Measurements from ENCODE around the gene PAPPA. TPM values are rescaled to one million over a fixed set of nuclear protein-coding genes. Genes with fewer than 3 reads are reported as not detected.

PAPPA gene
- total RNA-seq, 1 experiment from 2014 or later = 0.05 TPM

- no peak overlapping the region for H3K27ac ChIP-seq (ENCODE audit: low read depth, low read length)
- no peak for ATAC-seq
Measured at GRCh38 chr9:116147821-116148220, 5.8 kb upstream of the PAPPA start.

More at GRCh38 chr9:116147821-116148220, 5.8 kb upstream of the PAPPA start:
- Histone ChIP-seq H3K9me3 (ENCODE audit: control insufficient read depth in 1 of 2, insufficient read depth in 1 of 2, low read depth in 1 of 2, low read length in 2 of 2) (no peaks in the 10 kb centered on the region), H4K20me1 (ENCODE audit: insufficient read depth) (no peaks in the 10 kb centered on the region), H3K27me3 (ENCODE audit: insufficient read depth, low read length) (peaks cover 29% of the 10 kb centered on the region; the same call in 1 of the 2 replicates), H3K4me2 (ENCODE audit: low read length) (no peak overlapping the region), H3K79me2 (ENCODE audit: insufficient read depth, low read length) (no peaks in the 10 kb centered on the region), H2AFZ (ENCODE audit: low read depth, low read length, poor library complexity, severe bottlenecking) (no peak overlapping the region), H3K9me2 (ENCODE audit: insufficient read depth) (no peaks in the 10 kb centered on the region), H3K4me3 (replicated peaks in 1 of 2; ENCODE audit: low read depth in 1 of 2, low read length in 2 of 2) (no peak overlapping the region), H3K9ac (ENCODE audit: low read length) (no peak overlapping the region), H3K4me1 (ENCODE audit: control insufficient read depth in 1 of 2, insufficient read depth in 2 of 2, low read length in 2 of 2) (no peaks in the 10 kb centered on the region), H3K36me3 (ENCODE audit: control insufficient read depth in 1 of 2, insufficient read depth in 2 of 2, low read length in 2 of 2) (no peaks in the 10 kb centered on the region)
- DNase-seq (ENCODE audit: low read depth, low spot score) = no peak
- TF ChIP-seq ZNF274 (IDR thresholded peaks at IDR 0.05; ENCODE audit: low read depth, low read length) (no peak), YY1 (IDR thresholded peaks at IDR 0.05; ENCODE audit: extremely low read depth, insufficient replicate concordance, low read depth, low read length) (no peak), CTCF (IDR thresholded peaks at IDR 0.05 in 2 of 3, conservative IDR thresholded peaks at IDR 0.05 in 1 of 3; ENCODE audit: borderline replicate concordance in 1 of 3, insufficient read depth in 1 of 3, low read depth in 2 of 3, low read length in 2 of 3) (no peak), EZH2phosphoT487 (IDR thresholded peaks at IDR 0.05; ENCODE audit: borderline replicate concordance) (no peak), EZH2 (IDR thresholded peaks at IDR 0.05) (no peak), TCF7L2 (IDR thresholded peaks at IDR 0.05; ENCODE audit: borderline replicate concordance, extremely low read depth, insufficient read depth, insufficient read length) (no peak), ELF1 (IDR thresholded peaks at IDR 0.05; ENCODE audit: borderline replicate concordance, low read depth) (no peak), ZBTB33 (IDR thresholded peaks at IDR 0.05; ENCODE audit: extremely low read depth, insufficient replicate concordance, low read length) (no peak), FOSL1 (IDR thresholded peaks at IDR 0.05; ENCODE audit: low read depth) (no peak), EGR1 (IDR thresholded peaks at IDR 0.05; ENCODE audit: low read depth) (no peak), JUND (IDR thresholded peaks at IDR 0.05) (no peak)
- BruUV-seq (replicated peaks) = no TSS peak
- ChIA-PET RAD21 (ENCODE audit: low non-redundant PET in 1 of 2, low total read pairs in 2 of 2, uncharacterized antibody in 2 of 2, unreplicated experiment in 2 of 2) (no interaction called here), CTCF (interaction anchor here (1.3 kb wide), 1 partner anchor 424 kb away, joined by 3 read pairs; no protein-coding TSS in a partner anchor), POLR2A (no interaction called here)
- intact Hi-C loops (cut with micrococcal nuclease) = loop anchor here (2.0 kb wide), 1 partner anchor 263 kb away; no protein-coding TSS in a partner anchor
